Lower lobe of right lung (tissue), 2 donors: ENCODE results near the gene HSF2. TPM values are rescaled to one million over a fixed set of nuclear protein-coding genes. Genes with fewer than 3 reads are reported as not detected.

Experiments used
- ATAC-seq, 2 donors: fragments of 200-7000 bp; cut with Tn5 transposase; one replicate each; pipeline ENCODE4 v1.9.1; 2020 to 2022; ENCODE audit warnings: mild to moderate bottlenecking in 2 of 2, moderate library complexity in 2 of 2
- DNase-seq: peaks from one replicate; pipeline ENCODE4 v3.0.0-alpha.2; 2020
- H3K27ac ChIP-seq: fragments of 200-600 bp; one replicate; pipeline ENCODE4 v1.8.0; 2022
- H3K27me3 ChIP-seq: fragments of 200-600 bp; one replicate; pipeline ENCODE4 v1.8.0; 2022; ENCODE audit warnings: low read depth
- H3K36me3 ChIP-seq: fragments of 200-600 bp; one replicate; pipeline ENCODE4 v1.8.0; 2022; ENCODE audit warnings: mild to moderate bottlenecking
- H3K4me1 ChIP-seq: fragments of 200-600 bp; one replicate; pipeline ENCODE4 v1.8.0; 2022
- H3K4me3 ChIP-seq: fragments of 200-600 bp; one replicate; pipeline ENCODE4 v1.8.0; 2022; ENCODE audit warnings: mild to moderate bottlenecking
- H3K9me3 ChIP-seq: fragments of 200-600 bp; one replicate; pipeline ENCODE4 v1.8.0; 2022
- intact Hi-C: fragments of 100-400 bp; cut with DNase I; formaldehyde crosslinking; loops from one replicate; pipeline ENCODE4 v1.11.0; 2022
- total RNA-seq: library from RNA; stranded (reverse); fragmentation: NEBNext Ultra II Directional; extraction: Animal tissue kit (Norgen Biotek cat#: 25700); gene quantifications from one replicate; pipeline ENCODE4 v1.2.1, GENCODE V29; 2021
- TF ChIP-seq, protein P1 (sequence below): fragments of 200-600 bp; IDR thresholded peaks from one replicate; pipeline ENCODE4 v1.8.0; 2022; ENCODE audit warnings: antibody characterized with exemption, mild to moderate bottlenecking
- donor health status: DM: no; HTN: yes; CAD: no; lungs with severe emphysema.

HSF2 gene
- total RNA-seq, 1 donor from 2014 or later = 11.0 TPM

DNA sequence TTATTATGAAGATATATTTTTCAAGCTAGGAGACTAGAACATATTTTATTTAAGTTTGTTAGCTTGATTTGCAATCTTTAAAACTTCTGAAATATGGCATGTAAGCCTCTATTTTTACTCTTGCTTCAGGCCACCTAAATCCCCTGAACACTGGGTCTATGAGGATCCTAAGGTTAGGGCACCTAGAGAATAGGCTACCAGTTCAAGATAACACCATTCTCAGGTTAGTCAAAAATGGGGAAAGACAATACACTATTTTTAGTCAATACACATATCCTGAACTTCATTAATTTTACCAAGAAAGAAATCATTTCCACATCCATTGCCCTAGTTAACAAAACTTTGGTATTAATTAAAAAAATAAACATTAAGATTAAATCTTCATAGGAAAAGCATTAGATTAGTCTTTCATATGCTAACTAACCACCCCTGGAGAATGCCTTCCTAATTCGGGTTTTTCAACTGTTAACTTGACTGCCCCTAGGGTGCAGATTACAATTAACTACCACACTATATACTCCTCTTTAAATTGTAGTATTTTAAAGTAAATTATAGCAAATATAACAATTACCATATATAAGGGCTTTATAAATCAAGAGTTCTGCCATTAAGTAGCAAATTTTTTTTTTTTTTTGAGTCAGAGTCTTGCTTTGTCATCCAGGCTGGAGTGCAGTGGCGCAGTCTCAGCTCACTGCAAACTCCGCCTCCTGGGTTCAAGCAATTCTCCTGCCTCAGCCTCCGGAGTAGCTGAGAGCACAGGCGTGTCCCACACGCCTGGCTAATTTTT lies 6.7 kb upstream of the HSF2 start:
- Histone ChIP-seq H3K9me3 (no peaks in the 10 kb centered on the region), H3K36me3 (no peaks in the 10 kb centered on the region), H3K27ac (no peak overlapping the region), H3K4me3 (no peak overlapping the region), H3K27me3 (no peaks in the 10 kb centered on the region), H3K4me1 (no peaks in the 10 kb centered on the region)
- TF ChIP-seq, protein P1, sequence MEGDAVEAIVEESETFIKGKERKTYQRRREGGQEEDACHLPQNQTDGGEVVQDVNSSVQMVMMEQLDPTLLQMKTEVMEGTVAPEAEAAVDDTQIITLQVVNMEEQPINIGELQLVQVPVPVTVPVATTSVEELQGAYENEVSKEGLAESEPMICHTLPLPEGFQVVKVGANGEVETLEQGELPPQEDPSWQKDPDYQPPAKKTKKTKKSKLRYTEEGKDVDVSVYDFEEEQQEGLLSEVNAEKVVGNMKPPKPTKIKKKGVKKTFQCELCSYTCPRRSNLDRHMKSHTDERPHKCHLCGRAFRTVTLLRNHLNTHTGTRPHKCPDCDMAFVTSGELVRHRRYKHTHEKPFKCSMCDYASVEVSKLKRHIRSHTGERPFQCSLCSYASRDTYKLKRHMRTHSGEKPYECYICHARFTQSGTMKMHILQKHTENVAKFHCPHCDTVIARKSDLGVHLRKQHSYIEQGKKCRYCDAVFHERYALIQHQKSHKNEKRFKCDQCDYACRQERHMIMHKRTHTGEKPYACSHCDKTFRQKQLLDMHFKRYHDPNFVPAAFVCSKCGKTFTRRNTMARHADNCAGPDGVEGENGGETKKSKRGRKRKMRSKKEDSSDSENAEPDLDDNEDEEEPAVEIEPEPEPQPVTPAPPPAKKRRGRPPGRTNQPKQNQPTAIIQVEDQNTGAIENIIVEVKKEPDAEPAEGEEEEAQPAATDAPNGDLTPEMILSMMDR = no peak
- DNase-seq = no peak
- no peak for ATAC-seq
- intact Hi-C loops = no loop called here

DNA sequence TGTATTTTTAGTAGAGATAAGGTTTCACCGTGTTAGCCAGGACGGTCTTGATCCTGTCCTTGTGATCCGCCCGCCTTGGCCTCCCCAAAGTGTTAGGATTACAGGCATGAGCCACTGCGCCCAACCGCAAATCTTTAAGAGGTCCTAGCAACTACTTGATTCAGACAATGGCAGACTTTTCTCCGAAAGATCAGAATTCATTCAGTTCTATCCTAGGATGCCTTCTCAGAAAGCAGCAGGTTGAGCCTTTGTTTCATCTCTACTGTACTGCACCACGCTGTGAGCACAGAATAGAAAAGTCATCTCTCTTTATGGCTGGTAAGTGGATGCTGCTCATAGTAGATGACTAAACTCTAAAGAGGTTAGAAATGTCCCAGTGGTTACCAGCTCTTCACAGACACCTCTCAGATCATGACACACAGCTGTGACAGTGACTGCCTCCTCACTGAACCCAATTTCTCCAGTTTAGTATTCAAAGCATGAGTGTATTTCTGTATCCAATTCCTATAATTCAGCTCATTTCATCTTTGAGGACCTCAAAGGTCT lies 6.0 kb upstream of the HSF2 start:
- no peak for DNase-seq
- Histone ChIP-seq H3K27me3 (no peaks in the 10 kb centered on the region), H3K36me3 (no peaks in the 10 kb centered on the region), H3K9me3 (no peaks in the 10 kb centered on the region), H3K4me1 (no peaks in the 10 kb centered on the region), H3K27ac (no peak overlapping the region), H3K4me3 (no peak overlapping the region)
- intact Hi-C loops = no loop called here
- TF ChIP-seq, protein P1 = no peak
- no peak for ATAC-seq

DNA sequence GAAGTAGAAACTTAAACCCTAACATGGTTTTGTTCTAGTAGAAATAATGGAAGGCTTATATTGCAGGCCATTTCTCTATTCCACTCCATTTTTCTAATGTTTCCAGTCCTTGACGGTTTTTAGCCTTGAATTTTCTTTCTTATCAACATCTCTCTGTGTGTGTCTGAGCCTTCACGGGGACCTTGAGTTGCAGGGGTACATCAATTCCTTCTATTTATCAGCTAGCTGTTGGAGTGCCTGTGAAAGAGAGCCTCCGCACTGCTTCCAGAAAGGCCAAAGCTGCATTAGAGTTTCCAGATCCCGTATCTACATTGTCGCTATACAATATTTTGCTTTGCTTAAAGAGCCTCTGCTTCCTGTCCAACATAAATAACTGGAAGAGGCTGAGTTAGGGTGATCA lies 5.4 kb upstream of the HSF2 start:
- ATAC-seq = no peak
- intact Hi-C loops = no loop called here

DNA sequence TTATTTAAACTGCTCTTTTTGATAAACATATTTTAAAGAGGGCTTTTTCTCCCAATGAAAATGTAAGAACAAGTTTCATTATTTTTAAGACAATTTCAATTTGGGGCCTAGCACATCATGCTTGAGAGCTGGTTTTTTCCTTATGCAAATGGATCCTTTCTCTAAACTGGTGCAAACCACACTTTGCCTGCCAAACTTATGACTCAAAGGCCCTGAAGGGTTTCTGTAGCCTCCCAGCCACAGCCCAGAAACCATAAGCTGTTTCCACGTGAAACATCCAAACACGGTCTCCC lies 451 bp upstream of the HSF2 start:
- no peaks in the 10 kb centered on the region for H3K9me3 ChIP-seq
- peaks cover 12% of the 10 kb centered on the region for H3K4me1 ChIP-seq
- no peaks in the 10 kb centered on the region for H3K36me3 ChIP-seq
- no peak for ATAC-seq
- intact Hi-C loops = no loop called here
- H3K4me3 ChIP-seq = peak overlapping the region; percentile 99
- TF ChIP-seq, protein P1 = peak; percentile 32
- DNase-seq = no peak
- H3K27ac ChIP-seq = peak overlapping the region; percentile 54
- no peaks in the 10 kb centered on the region for H3K27me3 ChIP-seq

More for the DNA sequence above, 5.4 kb upstream of the HSF2 start:
- Histone ChIP-seq H3K4me1 (no peaks in the 10 kb centered on the region), H3K4me3 (no peak overlapping the region), H3K36me3 (no peaks in the 10 kb centered on the region), H3K9me3 (no peaks in the 10 kb centered on the region), H3K27ac (no peak overlapping the region), H3K27me3 (no peaks in the 10 kb centered on the region)
- no peak for DNase-seq
- TF ChIP-seq, protein P1 = no peak

DNA sequence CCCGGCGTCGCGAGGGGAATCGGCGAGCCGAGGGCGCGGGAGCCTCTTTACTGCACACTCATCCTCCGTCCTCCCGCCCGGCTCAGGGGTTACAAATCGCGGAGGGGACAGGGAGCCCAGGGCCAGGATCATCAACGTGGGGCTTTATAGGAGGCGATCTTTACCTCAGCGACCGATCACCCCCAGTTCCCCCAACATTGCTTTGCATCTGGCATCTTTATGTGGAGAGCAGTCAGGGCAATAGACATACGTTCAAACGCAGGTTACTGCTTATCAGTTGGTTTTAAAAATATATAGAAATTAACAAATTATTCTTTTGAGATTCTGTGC lies 634 bp downstream of the HSF2 start:
- peaks cover 12% of the 10 kb centered on the region for H3K4me1 ChIP-seq
- peak overlapping the region; percentile 99 for H3K4me3 ChIP-seq
- TF ChIP-seq, protein P1 = no peak
- H3K27ac ChIP-seq = peak overlapping the region; percentile 88
- DNase-seq (no peak), ATAC-seq (no peak)
- intact Hi-C loops = no loop called here
- H3K9me3 ChIP-seq = no peaks in the 10 kb centered on the region
- H3K36me3 ChIP-seq = no peaks in the 10 kb centered on the region
- no peaks in the 10 kb centered on the region for H3K27me3 ChIP-seq
